ENCODE results near the gene LRRC4B.

LRRC4B gene

DNA sequence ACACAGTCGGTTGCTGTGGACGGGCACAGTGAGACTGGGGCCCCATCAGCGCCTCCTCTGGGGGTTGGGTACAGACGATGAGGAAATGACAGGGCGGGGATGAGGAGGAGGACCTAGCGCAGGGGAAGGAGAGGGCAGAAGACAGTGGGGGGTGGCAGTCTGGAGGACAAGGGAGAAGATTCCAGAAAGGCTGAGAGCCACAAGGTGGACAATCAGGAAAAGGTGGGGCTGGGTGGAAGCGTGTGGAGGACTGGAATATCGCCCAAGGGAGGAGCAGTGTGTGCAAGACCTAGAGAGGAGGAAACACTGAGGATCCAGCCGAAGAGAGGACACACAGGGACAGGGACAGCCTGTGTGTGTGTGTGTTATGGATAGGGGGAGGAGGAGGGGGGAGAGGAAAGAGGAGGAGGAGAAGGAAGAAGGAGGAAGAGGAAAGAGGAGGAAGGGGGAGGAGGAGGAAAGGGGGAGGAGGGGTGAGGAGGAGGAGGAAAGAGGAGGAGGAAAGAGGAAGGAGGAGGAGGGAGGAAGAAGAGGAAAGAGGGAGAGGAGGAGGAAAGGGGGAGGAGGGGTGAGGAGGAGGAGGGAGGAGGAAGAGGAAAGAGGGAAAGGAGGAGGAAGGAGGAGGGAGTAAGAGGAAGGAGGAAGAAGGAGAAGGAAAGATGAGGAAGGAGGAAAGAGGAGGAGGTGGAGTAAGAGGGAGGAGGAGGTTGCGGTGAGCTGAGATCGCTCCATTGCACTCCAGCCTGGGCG, 75.8 kb downstream of the LRRC4B start:
- H3K4me3 Mint-ChIP-seq: peak overlapping the region; percentile 22

DNA sequence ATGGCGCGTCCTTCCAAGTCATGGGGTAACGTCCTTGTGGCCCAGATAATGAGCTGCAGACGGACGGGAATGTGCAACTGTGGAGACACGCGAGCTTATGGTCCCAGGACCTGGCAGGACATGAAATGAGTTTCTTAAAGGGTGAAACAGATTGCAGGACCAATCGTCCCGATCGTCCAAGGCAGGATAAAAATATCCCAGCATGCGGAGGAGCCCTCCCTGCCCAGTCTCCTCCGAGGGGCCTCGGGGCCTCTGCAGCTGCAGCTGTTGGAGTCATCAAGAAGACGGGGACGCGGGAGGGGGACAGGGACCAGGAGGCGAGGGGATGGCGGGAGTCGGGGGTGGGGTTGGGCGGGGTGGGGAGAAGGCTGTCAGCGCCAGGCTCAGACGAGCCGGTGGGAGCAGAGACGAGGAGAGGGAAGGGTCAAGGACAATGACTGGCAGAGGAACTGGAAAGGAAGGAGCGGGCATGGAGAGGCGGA, 77.2 kb downstream of the LRRC4B start:
- Mint-ChIP-seq H3K27ac (no peak overlapping the region), H3K4me3 (no peak overlapping the region), H3K27me3 (no peaks in the 10 kb centered on the region), H3K9me3 (no peaks in the 10 kb centered on the region), H3K36me3 (peaks cover 29% of the 10 kb centered on the region), H3K4me1 (peaks cover 33% of the 10 kb centered on the region)
- ATAC-seq (ENCODE audit: low read depth) (no peak), DNase-seq (ENCODE audit: low spot score in 2 of 2) (no peak)

More for the DNA sequence above, 75.8 kb downstream of the LRRC4B start:
- peak overlapping the region; percentile 75 for H3K27ac Mint-ChIP-seq
- peaks cover 33% of the 10 kb centered on the region for H3K4me1 Mint-ChIP-seq
- ATAC-seq (ENCODE audit: low read depth) (peak; percentile 76), DNase-seq (ENCODE audit: low spot score in 2 of 2) (no peak)
- no peaks in the 10 kb centered on the region for H3K9me3 Mint-ChIP-seq
- peaks cover 31% of the 10 kb centered on the region for H3K36me3 Mint-ChIP-seq
- H3K27me3 Mint-ChIP-seq: no peaks in the 10 kb centered on the region

DNA sequence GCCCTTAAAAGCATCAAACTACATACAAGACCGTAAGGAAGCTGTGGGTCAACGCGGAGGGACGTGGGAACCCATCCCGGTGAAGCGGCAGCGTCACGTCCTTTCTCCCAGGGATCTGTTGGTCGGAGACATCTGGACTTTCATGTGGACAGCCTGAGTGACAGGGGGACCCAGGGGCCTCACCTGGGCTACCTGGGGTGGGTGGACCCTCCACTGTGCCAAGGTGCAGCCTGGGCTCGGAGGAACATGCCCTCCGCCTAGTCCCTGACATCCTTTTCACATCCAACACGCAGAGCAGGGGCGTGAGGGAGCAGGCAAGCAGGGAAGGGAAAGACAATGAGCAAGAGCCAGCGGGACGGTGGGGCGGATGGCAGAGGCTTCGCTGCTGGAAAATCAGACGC, 77.8 kb downstream of the LRRC4B start:
- Mint-ChIP-seq H3K27ac (no peak overlapping the region), H3K4me3 (no peak overlapping the region), H3K4me1 (peaks cover 34% of the 10 kb centered on the region), H3K27me3 (no peaks in the 10 kb centered on the region), H3K9me3 (no peaks in the 10 kb centered on the region), H3K36me3 (peaks cover 33% of the 10 kb centered on the region)
- DNase-seq (ENCODE audit: low spot score in 2 of 2) (no peak), ATAC-seq (ENCODE audit: low read depth) (no peak)

DNA sequence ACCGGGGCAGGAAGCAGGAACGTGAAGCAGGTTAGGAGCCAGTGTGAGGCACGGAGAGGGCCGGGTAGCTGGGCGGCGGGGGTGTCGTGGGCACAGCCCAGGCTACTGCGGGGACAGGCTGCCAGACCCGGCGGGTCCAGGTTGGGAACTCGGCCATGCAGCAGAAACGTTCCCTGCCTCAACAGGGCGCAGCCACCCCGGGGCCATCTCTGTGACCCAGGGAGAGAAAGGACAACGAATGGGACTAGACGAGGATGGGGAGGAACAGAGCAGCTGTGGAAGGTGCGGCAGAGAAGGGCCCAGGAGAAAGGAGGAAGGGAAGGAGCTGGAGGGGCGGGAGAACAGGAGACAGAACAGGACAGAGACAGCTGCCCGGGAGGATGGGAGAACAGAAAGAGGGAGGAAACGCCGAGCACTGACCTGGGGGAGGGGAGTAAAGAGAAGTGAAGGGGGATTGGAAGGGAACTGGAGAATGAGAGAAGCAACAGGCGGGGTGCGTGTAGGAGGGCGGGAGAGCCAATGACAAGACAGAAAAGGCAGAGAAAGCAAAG, 78.7 kb downstream of the LRRC4B start:
- Mint-ChIP-seq H3K27me3 (no peaks in the 10 kb centered on the region), H3K4me1 (peaks cover 37% of the 10 kb centered on the region), H3K27ac (peak overlapping the region; percentile 29), H3K9me3 (no peaks in the 10 kb centered on the region), H3K36me3 (peaks cover 30% of the 10 kb centered on the region), H3K4me3 (no peak overlapping the region)
- ATAC-seq (ENCODE audit: low read depth): no peak
- no peak for DNase-seq (ENCODE audit: low spot score in 2 of 2)

DNA sequence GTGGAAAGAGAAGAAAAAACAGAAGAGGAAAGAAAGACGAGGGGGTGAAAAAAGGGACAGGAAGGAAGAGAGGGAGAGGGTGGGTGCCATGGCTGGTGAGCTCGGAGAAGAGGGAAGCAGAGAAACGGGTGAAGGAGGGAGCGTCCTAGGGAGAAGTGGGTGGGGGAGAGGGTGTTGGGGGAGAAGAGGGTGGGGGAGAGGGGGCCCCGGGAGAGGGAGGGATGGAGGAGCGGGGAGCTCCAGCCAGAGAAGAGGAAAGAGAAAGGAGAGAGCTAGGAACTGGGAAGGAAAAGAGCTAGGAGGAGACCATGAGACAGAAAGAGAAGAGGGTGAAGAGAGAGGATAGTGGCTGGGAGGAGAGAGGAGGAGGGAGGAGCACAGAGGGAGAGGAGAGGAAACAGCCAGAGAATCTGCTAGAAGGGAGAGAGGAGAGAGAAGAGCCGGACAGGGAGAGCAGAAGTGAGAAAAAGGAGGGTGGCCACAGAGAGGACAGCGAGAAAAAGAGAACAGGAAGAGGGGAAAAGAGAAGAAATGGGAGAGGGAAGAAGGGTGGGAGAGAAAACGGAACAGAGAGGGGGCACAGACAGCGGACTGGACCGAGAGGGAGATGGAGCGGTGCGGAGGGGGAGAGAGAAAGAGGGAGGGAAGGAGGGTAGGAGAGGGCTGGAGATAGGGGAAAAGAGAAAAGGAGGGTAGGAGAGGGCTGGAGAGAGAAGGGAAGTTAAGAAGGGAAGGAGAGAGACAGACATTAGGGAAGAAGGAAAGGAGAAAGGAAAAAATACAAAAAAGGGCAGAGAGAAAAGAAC, 79.6 kb downstream of the LRRC4B start:
- Mint-ChIP-seq H3K27ac (peak overlapping the region; percentile 29), H3K36me3 (peaks cover 28% of the 10 kb centered on the region), H3K27me3 (no peaks in the 10 kb centered on the region), H3K4me3 (no peak overlapping the region), H3K4me1 (peaks cover 37% of the 10 kb centered on the region), H3K9me3 (no peaks in the 10 kb centered on the region)
- DNase-seq (ENCODE audit: low spot score in 2 of 2) (no peak), ATAC-seq (ENCODE audit: low read depth) (no peak)

DNA sequence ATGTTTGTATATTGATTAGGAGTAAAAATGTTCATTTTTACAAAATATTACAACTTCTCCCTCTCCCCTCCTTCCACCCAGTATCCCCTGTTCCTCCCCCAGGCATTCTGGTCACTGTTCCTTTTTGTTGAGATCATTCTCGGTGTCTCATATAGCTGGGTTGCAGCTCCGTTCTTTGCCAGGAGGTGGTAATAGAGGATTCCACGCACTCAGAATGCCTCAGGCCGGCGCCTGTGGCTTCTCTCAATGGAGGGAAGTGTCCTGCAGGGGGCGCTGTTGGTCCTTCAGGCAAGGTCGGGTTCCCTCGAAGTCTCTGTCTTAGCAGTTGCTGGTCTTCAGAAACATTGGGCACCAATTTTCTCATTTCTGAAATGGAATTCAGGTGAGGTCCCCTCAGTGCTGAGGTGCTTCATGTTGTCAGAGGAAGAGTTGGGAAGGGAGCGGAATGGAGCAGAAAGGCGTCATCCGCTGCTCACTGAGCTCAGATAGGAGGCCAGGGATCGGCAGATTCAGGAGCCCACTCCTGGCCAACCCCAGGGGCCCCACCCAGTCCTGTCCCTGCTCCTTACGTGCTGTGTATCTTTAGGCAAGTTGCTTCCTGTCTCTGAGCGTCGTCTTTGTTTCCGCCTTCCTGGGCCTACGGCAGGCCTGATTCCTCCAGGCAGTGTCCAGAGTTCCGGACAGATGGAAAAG, 81.3 kb downstream of the LRRC4B start:
- Mint-ChIP-seq H3K9me3 (no peaks in the 10 kb centered on the region), H3K4me3 (no peak overlapping the region), H3K27ac (no peak overlapping the region), H3K27me3 (no peaks in the 10 kb centered on the region), H3K4me1 (peaks cover 31% of the 10 kb centered on the region), H3K36me3 (peaks cover 31% of the 10 kb centered on the region)
- DNase-seq (ENCODE audit: low spot score in 2 of 2): peak; percentile 39 to 52
- ATAC-seq (ENCODE audit: low read depth): peak; percentile 47

DNA sequence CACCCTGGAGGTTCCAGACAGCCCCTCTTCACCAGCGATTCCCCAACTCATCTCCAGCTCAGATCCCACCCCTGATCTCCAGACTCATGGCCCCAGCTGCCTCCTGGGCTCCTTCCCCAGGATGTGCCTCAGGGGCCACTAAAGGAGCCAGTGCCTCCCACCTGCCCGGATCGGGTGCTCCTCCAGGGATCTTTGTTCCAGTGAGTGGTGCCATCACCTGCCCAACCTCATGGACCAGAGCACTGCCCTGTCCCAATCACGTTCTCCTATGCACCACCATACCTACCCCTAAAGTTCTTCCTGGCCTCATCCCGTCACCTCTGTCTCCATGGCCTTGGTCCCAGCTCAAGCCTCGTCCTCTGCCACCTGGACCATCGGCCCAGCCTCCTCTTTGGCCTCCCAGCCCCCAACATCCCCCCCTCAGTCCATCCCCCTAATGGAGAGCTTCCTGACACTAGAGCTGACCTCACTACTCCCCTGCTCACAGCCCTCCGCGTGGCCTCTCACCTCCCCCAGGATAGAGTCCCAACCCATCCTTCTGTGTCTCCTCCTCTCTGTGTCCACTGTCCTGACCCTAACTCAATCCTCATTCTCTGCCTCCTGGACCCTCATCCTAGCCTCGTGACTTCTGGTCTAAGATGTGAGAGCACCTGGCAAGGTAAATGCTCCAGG, 82.8 kb downstream of the LRRC4B start:
- no peaks in the 10 kb centered on the region for H3K9me3 Mint-ChIP-seq

DNA sequence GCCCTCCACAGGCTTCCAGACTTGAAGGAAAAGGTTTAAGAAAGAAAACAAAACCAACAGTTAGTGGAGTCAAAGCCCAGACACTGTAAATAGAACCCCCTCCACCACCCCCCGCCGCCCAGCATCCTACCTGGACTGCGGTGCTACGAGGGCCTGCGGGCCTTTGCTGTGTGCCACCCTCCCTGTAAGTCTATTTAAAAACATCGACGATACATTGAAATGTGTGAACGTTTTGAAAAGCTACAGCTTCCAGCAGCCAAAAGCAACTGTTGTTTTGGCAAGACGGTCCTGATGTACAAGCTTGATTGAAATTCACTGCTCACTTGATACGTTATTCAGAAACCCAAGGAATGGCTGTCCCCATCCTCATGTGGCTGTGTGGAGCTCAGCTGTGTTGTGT, 85.3 kb downstream of the LRRC4B start:
- no peaks in the 10 kb centered on the region for H3K27me3 Mint-ChIP-seq
- peaks cover 15% of the 10 kb centered on the region for H3K4me1 Mint-ChIP-seq
- ATAC-seq (ENCODE audit: low read depth): no peak
- no peak overlapping the region for H3K4me3 Mint-ChIP-seq
- H3K9me3 Mint-ChIP-seq: no peaks in the 10 kb centered on the region
- H3K36me3 Mint-ChIP-seq: peaks cover 32% of the 10 kb centered on the region
- no peak for DNase-seq (ENCODE audit: low spot score in 2 of 2)
- no peak overlapping the region for H3K27ac Mint-ChIP-seq

More for the DNA sequence above, 82.8 kb downstream of the LRRC4B start:
- ATAC-seq (ENCODE audit: low read depth) (no peak), DNase-seq (ENCODE audit: low spot score in 2 of 2) (no peak)
- Mint-ChIP-seq H3K4me3 (no peak overlapping the region), H3K36me3 (peaks cover 38% of the 10 kb centered on the region), H3K4me1 (peaks cover 26% of the 10 kb centered on the region), H3K27ac (peak overlapping the region; percentile 72), H3K27me3 (no peaks in the 10 kb centered on the region)

DNA sequence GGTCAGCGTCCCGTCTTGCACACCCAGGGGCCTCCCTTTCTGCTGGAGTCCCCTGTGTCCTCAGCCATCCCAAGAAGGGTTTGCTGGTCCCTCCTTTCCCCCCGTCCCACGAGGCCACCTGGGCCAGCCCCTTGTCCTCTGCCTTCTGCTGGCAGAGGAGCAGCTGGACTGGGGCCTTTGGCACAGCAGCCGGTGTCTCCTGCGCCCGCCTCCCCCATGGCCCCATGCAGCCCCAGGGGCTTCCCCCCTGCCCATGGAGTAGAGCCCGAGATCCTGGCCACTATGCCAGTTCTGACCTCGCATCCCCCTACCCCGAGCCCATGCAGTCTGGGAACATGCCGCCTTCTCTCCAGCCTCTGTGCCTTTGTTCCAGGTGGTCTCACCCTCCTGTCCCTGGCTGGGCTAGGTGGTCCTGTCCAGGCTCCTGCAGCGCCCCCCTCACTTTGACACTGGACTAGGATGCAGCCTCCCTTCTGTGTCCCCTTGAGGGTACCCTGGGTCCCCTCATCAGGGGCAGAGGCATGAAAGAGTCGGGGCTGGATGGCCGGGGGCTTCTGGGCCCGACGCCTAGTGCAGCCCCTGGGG, 85.9 kb downstream of the LRRC4B start:
- DNase-seq (ENCODE audit: low spot score in 2 of 2): no peak
- no peak for ATAC-seq (ENCODE audit: low read depth)
- Mint-ChIP-seq H3K27me3 (no peaks in the 10 kb centered on the region), H3K4me3 (no peak overlapping the region), H3K27ac (no peak overlapping the region), H3K36me3 (peaks cover 29% of the 10 kb centered on the region), H3K4me1 (peaks cover 16% of the 10 kb centered on the region), H3K9me3 (no peaks in the 10 kb centered on the region)

DNA sequence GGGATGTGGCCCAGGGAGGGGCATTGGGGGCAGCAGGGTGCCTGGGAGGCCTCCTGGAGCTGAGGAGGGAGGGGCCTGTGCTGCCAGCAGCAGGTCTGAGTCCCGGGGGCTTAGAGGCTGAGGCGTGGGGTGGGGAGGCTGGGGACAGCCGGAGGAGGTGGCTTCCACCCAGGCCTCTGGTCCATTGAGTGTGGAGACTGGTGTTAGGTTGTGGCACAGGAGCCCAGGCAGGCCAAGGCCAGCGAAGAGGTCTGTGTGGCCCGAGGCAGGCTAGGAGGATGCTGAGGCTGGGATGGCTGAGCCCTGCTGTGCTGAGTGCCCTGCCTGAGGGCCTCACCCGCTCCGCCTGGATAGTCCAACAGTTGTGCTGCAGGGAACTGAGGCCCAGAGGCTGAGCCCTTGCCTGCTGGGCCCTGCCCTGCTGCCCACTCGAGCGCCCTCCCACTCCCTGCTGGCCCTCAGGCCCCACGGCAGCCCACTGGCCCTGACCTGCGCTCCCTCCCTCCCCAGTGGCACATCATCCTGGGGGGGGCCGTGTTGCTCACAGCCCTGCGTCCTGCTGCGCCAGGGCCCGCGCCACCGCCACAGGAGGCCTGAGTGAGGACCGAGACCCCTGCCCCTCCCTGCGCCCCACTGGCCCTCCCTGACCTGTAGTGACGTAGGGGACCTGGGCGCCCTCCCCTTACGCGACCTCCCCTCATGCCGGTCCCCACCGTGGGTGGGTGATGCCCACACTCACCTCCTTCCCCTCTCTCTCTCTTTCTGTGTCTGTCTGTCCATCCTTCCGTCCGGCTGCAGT, 86.7 kb downstream of the LRRC4B start:
- H3K27ac Mint-ChIP-seq: no peak overlapping the region
- DNase-seq (ENCODE audit: low spot score in 2 of 2): no peak
- ATAC-seq (ENCODE audit: low read depth): no peak
- H3K9me3 Mint-ChIP-seq: no peaks in the 10 kb centered on the region
- peaks cover 28% of the 10 kb centered on the region for H3K36me3 Mint-ChIP-seq
- no peak overlapping the region for H3K4me3 Mint-ChIP-seq
- peaks cover 21% of the 10 kb centered on the region for H3K4me1 Mint-ChIP-seq
- no peaks in the 10 kb centered on the region for H3K27me3 Mint-ChIP-seq

DNA sequence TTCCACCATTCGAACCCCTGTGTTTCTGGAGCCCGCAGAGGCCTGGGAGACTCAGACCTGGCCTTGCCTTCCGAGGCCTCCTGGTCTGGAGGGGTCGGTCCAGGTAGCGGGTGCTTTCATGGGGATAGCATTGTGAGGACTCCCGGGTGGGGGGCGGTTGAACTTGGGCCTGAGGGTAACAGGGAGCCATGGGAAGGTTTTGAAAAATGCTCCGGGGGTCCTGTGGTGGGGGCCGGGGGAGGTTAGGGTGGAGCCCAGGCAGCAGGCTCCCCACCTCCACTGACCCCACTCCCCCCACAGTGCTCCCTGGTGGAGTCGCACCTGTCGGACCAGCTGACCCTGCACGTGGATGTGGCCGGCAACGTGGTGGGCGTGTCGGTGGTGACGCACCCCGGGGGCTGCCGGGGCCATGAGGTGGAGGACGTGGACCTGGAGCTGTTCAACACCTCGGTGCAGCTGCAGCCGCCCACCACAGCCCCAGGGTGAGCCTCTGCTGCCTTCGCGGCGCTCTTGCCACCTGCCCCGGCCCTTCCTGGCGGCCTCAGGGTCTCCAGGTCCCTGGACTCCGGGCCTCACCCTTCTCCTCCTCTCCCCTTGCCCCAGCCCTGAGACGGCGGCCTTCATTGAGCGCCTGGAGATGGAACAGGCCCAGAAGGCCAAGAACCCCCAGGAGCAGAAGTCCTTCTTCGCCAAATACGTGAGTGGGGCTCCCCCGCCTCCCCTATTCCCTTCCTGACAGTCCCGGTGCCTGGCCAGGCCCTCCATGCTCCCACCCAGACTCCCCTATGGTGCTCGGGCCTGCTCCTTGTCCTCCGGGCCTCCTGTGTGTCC, 87.7 kb downstream of the LRRC4B start:
- Mint-ChIP-seq H3K27ac (peak overlapping the region; percentile 76), H3K9me3 (no peaks in the 10 kb centered on the region), H3K27me3 (no peaks in the 10 kb centered on the region), H3K4me1 (peaks cover 26% of the 10 kb centered on the region), H3K36me3 (peaks cover 25% of the 10 kb centered on the region), H3K4me3 (no peak overlapping the region)
- no peak for DNase-seq (ENCODE audit: low spot score in 2 of 2)
- ATAC-seq (ENCODE audit: low read depth): no peak

DNA sequence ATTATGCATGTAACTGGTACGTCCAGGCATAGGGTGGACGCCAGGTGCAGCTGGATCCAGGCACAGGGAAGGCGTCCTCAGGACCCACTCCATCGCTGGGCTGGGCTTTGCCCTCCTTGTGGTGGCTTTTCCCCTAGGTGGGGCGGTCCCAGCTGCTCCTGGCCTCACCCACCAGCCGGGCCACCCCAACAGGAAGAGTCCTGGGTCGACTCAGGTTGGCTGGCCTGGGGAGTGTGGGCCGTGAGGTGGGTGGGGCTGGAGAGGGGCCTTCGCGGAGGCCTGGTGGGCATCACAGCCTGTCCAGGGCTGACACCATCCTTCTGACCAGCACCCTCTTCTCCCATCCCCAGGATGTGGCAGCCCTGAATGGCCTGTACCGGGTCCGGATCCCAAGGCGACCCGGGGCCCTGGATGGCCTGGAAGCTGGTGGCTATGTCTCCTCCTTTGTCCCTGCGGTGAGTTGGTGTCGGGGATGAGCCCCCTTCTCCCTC, 88.4 kb downstream of the LRRC4B start:
- Mint-ChIP-seq H3K27ac (no peak overlapping the region), H3K9me3 (no peaks in the 10 kb centered on the region)

More for the DNA sequence above, 88.4 kb downstream of the LRRC4B start:
- Mint-ChIP-seq H3K4me1 (peaks cover 28% of the 10 kb centered on the region), H3K27me3 (no peaks in the 10 kb centered on the region), H3K36me3 (peaks cover 20% of the 10 kb centered on the region), H3K4me3 (no peak overlapping the region)
- no peak for DNase-seq (ENCODE audit: low spot score in 2 of 2)
- ATAC-seq (ENCODE audit: low read depth): no peak
